OCI-LY7 (cell line): ENCODE data around the gene METTL14. TPM values are rescaled to one million over a fixed set of nuclear protein-coding genes. Genes with fewer than 3 reads are reported as not detected.

Experiments used
- BruUV-seq: library from RNA; stranded (reverse); fragments of 400-500 nt; replicated peaks from 2 replicates; lab custom pipeline; 2021; lab: Mats Ljungman, UMichigan
- CTCF ChIA-PET: fragments of 300-600 bp; sonication (Branson Sonifier 250); formaldehyde crosslinking; loops from one replicate; lab custom pipeline; 2022; ENCODE audit warnings: antibody characterized with exemption; ENCODE audit not compliant: unreplicated experiment; lab: Charles Lee
- POLR2A ChIA-PET: fragments of 300-600 bp; sonication (Branson Sonifier 250); formaldehyde crosslinking; loops from one replicate; lab custom pipeline; 2022; ENCODE audit warnings: antibody characterized with exemption; lab: Charles Lee
- DNase-seq: peaks from one replicate; pipeline ENCODE4 v3.0.0-alpha.2; 2015; ENCODE audit warnings: low spot score
- H2AFZ ChIP-seq: fragments of 200-600 bp; sonication (generic), shearing (Covaris generic); 2 replicates; pipeline ENCODE4 v1.6.1; 2014; ENCODE audit warnings: mild to moderate bottlenecking, antibody characterized with exemption, low read length, moderate library complexity
- H3K27ac ChIP-seq: fragments of 200-600 bp; sonication (generic); 2 replicates; pipeline ENCODE4 v1.5.1; 2014; ENCODE audit warnings: mixed run types, low read depth, mild to moderate bottlenecking, moderate library complexity, low read length, inconsistent platforms; ENCODE audit not compliant: poor library complexity, severe bottlenecking
- H3K36me3 ChIP-seq: fragments of 200-600 bp; sonication (generic); 2 replicates; pipeline ENCODE4 v1.6.1; 2014; ENCODE audit warnings: mild to moderate bottlenecking, antibody characterized with exemption, low read length, moderate library complexity, mixed read lengths; ENCODE audit not compliant: insufficient read depth
- H3K4me1 ChIP-seq: fragments of 200-600 bp; sonication (generic); 2 replicates; pipeline ENCODE4 v1.5.1; 2014; ENCODE audit warnings: mild to moderate bottlenecking, low read length; ENCODE audit not compliant: insufficient read depth, poor library complexity, severe bottlenecking
- H3K4me2 ChIP-seq: fragments of 200-600 bp; sonication (generic); 2 replicates; pipeline ENCODE4 v1.6.1; 2014; ENCODE audit warnings: mild to moderate bottlenecking, low read length
- H3K4me3 ChIP-seq: fragments of 200-600 bp; sonication (generic); 2 replicates; pipeline ENCODE4 v1.5.1; 2014; ENCODE audit warnings: mild to moderate bottlenecking, low read depth, low read length; ENCODE audit not compliant: poor library complexity, severe bottlenecking
- H3K79me2 ChIP-seq: fragments of 200-600 bp; sonication (generic); 2 replicates; pipeline ENCODE4 v1.6.1; 2016; ENCODE audit warnings: low read depth, mild to moderate bottlenecking, low read length, moderate library complexity, mixed read lengths; ENCODE audit not compliant: insufficient read depth
- H3K9me2 ChIP-seq: fragments of 200-600 bp; sonication (generic); 2 replicates; pipeline ENCODE4 v1.6.1; 2016; ENCODE audit warnings: mild to moderate bottlenecking, low read length, mixed read lengths; ENCODE audit not compliant: insufficient read depth
- H3K9me3 ChIP-seq: fragments of 200-600 bp; sonication (generic); 2 replicates; pipeline ENCODE4 v1.6.1; 2014; ENCODE audit warnings: mild to moderate bottlenecking, mixed run types, low read length, mixed read lengths
- H4K20me1 ChIP-seq: fragments of 200-600 bp; sonication (generic); 2 replicates; pipeline ENCODE4 v1.6.1; 2014; ENCODE audit warnings: mild to moderate bottlenecking, antibody characterized with exemption, low read length, moderate library complexity, mixed read lengths; ENCODE audit not compliant: insufficient read depth
- EZH2phosphoT487 ChIP-seq: fragments of 200-600 bp; sonication (generic); IDR thresholded peaks from 2 replicates; pipeline ENCODE4 v1.6.1; 2018; ENCODE audit warnings: low read depth, borderline replicate concordance, mild to moderate bottlenecking, mixed run types, antibody characterized with exemption, low read length, moderate library complexity, mixed read lengths
- intact Hi-C: fragments of 100-400 bp; cut with micrococcal nuclease; formaldehyde crosslinking; loops from one replicate; pipeline ENCODE4 v1.10.0; 2022; ENCODE audit not compliant: unreplicated experiment
- total RNA-seq, 2 experiments: library from RNA; depleted of rRNA in 1 of 2; stranded (reverse); fragments of >200 nt in 1 of 2; shearing (Covaris generic) in 1 of 2; gene quantifications; 2 replicates each; pipeline ENCODE4 v1.2.3, GENCODE V29; 2014 to 2022
- TF ChIP-seq, protein P1 (sequence below): fragments of 200-600 bp; sonication (generic); conservative IDR thresholded peaks from 2 replicates; pipeline ENCODE4 v1.5.1; 2014; ENCODE audit warnings: mild to moderate bottlenecking, antibody characterized with exemption, low read length, moderate library complexity, mixed read lengths

The METTL14 gene
- total RNA-seq, 2 experiments from 2014 or later: 17.5 to 41.7 TPM

DNA sequence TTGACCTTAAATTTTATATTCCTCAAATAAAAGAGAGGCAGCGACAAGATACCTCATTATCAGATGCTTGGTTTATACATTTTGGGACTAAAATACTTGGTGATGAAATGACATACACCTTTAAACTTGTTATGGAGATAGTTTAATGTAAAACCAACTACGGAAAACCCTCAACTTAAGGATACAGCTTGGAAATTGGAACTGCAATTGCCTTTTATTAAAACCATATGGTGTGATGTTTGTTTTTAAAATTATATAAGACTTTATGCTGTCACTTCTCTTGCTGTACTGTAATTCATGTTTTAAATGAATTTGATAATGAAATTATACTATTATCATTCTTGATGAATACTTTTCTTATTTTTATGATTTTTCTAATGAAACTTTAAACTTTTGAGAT is 25.9 kb downstream of the METTL14 start:
- TF ChIP-seq, protein P1, sequence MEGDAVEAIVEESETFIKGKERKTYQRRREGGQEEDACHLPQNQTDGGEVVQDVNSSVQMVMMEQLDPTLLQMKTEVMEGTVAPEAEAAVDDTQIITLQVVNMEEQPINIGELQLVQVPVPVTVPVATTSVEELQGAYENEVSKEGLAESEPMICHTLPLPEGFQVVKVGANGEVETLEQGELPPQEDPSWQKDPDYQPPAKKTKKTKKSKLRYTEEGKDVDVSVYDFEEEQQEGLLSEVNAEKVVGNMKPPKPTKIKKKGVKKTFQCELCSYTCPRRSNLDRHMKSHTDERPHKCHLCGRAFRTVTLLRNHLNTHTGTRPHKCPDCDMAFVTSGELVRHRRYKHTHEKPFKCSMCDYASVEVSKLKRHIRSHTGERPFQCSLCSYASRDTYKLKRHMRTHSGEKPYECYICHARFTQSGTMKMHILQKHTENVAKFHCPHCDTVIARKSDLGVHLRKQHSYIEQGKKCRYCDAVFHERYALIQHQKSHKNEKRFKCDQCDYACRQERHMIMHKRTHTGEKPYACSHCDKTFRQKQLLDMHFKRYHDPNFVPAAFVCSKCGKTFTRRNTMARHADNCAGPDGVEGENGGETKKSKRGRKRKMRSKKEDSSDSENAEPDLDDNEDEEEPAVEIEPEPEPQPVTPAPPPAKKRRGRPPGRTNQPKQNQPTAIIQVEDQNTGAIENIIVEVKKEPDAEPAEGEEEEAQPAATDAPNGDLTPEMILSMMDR: no peak
- no peak for TF ChIP-seq EZH2phosphoT487
- BruUV-seq: no TSS peak
- H2AFZ ChIP-seq: no peak overlapping the region
- H3K4me2 ChIP-seq: no peak overlapping the region
- H3K9me2 ChIP-seq: no peaks in the 10 kb centered on the region
- H3K79me2 ChIP-seq: no peaks in the 10 kb centered on the region
- peaks cover 79% of the 10 kb centered on the region for H3K36me3 ChIP-seq
- H4K20me1 ChIP-seq: no peaks in the 10 kb centered on the region
- POLR2A ChIA-PET: interaction anchor here (0.9 kb wide), 1 partner anchor 29 kb away, joined by 6 read pairs; no protein-coding TSS in a partner anchor
- intact Hi-C loops: no loop called here
- no peak for DNase-seq
- no peak overlapping the region for H3K27ac ChIP-seq
- no peak overlapping the region for H3K4me3 ChIP-seq
- no peaks in the 10 kb centered on the region for H3K4me1 ChIP-seq
- CTCF ChIA-PET: no interaction called here
- no peaks in the 10 kb centered on the region for H3K9me3 ChIP-seq

DNA sequence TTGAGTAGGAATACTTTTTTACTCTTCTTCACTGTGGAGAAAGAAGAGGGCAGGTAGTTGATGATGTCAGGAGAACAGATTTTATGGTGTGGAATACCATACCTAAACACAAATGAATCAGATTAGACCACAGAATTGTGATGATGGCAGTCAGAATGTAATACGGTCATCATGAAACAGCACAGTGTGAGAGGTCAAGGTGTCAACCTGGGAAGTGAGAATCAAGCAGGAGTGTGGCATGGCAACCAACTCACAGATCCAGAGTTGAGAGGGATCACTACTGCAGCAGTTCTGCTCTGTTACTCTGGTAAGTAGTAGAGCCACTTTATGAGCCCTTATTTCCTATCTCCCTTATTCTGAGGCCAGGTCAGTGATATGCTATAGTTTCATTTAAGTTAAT is 27.7 kb downstream of the METTL14 start:
- H2AFZ ChIP-seq: no peak overlapping the region
- ChIA-PET POLR2A (interaction anchor here (0.5 to 0.7 kb wide), 2 partner anchors 809 to 1727 kb away, joined by 3 to 4 read pairs; no protein-coding TSS in a partner anchor), CTCF (no interaction called here)
- no peaks in the 10 kb centered on the region for H3K9me2 ChIP-seq
- no peaks in the 10 kb centered on the region for H3K9me3 ChIP-seq
- H3K27ac ChIP-seq: no peak overlapping the region
- peaks cover 62% of the 10 kb centered on the region for H3K36me3 ChIP-seq
- no peak for DNase-seq
- no peaks in the 10 kb centered on the region for H4K20me1 ChIP-seq
- TF ChIP-seq EZH2phosphoT487: no peak
- TF ChIP-seq, protein P1: no peak
- intact Hi-C loops: no loop called here
- H3K4me1 ChIP-seq: no peaks in the 10 kb centered on the region
- no peak overlapping the region for H3K4me3 ChIP-seq
- H3K4me2 ChIP-seq: no peak overlapping the region
- H3K79me2 ChIP-seq: no peaks in the 10 kb centered on the region
- BruUV-seq: no TSS peak

DNA sequence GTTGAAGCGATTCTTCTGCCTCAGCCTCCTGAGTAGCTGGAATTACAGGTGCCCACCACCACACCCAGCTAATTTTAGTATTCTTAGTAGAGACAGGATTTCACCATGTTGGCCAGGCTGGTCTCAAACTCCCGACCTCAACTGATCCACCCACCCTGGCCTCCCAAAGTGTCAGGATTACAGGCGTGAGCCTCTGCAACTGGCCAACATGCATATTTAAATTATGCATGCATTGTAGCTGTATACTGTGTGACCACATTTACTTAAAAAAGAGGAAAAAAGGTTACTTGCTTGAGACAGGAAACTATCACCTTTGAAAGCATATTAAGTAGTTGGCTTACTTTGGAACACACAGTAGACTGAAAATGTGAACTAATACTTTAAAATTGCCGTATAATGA is 29.5 kb downstream of the METTL14 start:
- intact Hi-C loops: no loop called here
- no peak for TF ChIP-seq EZH2phosphoT487
- TF ChIP-seq, protein P1: no peak
- Histone ChIP-seq H3K4me2 (no peak overlapping the region), H4K20me1 (no peaks in the 10 kb centered on the region), H2AFZ (no peak overlapping the region), H3K9me3 (no peaks in the 10 kb centered on the region), H3K9me2 (no peaks in the 10 kb centered on the region), H3K4me1 (no peaks in the 10 kb centered on the region), H3K36me3 (peaks cover 47% of the 10 kb centered on the region), H3K4me3 (no peak overlapping the region), H3K79me2 (no peaks in the 10 kb centered on the region), H3K27ac (no peak overlapping the region)
- CTCF ChIA-PET: no interaction called here
- no TSS peak for BruUV-seq
- POLR2A ChIA-PET: interaction anchor here (0.6 to 1.0 kb wide), 3 partner anchors 18 to 122 kb away, joined by 3 read pairs; no protein-coding TSS in a partner anchor
- no peak for DNase-seq
